Stimulated activated CD4-positive, alpha-beta T cell treated with anti-CD3 and anti-CD28 coated beads, Interleukin-2, amount 100 ng/mL, for 4 hours (primary cell): ENCODE measurements around the gene ZNF282.

Experiments used
- DNase-seq: peaks from one replicate; pipeline ENCODE4 v3.0.0-alpha.2; 2020; ENCODE audit warnings: low read depth

The ZNF282 gene

GRCh38 chr7:149195180-149196150, at the start of gene ZNF282:
Gene ZNF282 (plus strand): TSS chr7:149195546. CDS start chr7:149195590, 44 bp downstream.
- peak; percentile 50 for DNase-seq

- DNase-seq = peak; percentile 72
Observed at GRCh38 chr7:149147072-149147751, 48.1 kb upstream of the ZNF282 start, which contains the start of gene ZNF398. Gene ZNF398 (plus strand): TSS chr7:149147453. CDS start chr7:149147743, 290 bp downstream.

GRCh38 chr7:149147752-149148653, 47.3 kb upstream of the ZNF282 start:
- peak; percentile 52 for DNase-seq

- DNase-seq = no peak
Observed at GRCh38 chr7:149150981-149151380, 44.4 kb upstream of the ZNF282 start.

GRCh38 chr7:149153346-149153745, 42.0 kb upstream of the ZNF282 start:
- no peak for DNase-seq

- DNase-seq = no peak
Observed at GRCh38 chr7:149154056-149154455, 41.3 kb upstream of the ZNF282 start.

- no peak for DNase-seq
Observed at GRCh38 chr7:149156898-149157297, 38.4 kb upstream of the ZNF282 start.

GRCh38 chr7:149161241-149161848, 34.0 kb upstream of the ZNF282 start:
- no peak for DNase-seq

- no peak for DNase-seq
Observed at GRCh38 chr7:149166142-149166541, 29.2 kb upstream of the ZNF282 start.

- no peak for DNase-seq
Observed at GRCh38 chr7:149166630-149167352, 28.6 kb upstream of the ZNF282 start.

GRCh38 chr7:149171892-149172533, 23.3 kb upstream of the ZNF282 start:
- DNase-seq = no peak

GRCh38 chr7:149172534-149172920, 22.8 kb upstream of the ZNF282 start:
- no peak for DNase-seq

- DNase-seq = no peak
Observed at GRCh38 chr7:149175150-149175549, 20.2 kb upstream of the ZNF282 start.

- DNase-seq = no peak
Observed at GRCh38 chr7:149179241-149179640, 16.1 kb upstream of the ZNF282 start.

- DNase-seq = no peak
Observed at GRCh38 chr7:149180722-149181449, 14.5 kb upstream of the ZNF282 start.

GRCh38 chr7:149181450-149181790, 13.9 kb upstream of the ZNF282 start:
- no peak for DNase-seq

GRCh38 chr7:149184274-149184673, 11.1 kb upstream of the ZNF282 start:
- no peak for DNase-seq

GRCh38 chr7:149188213-149188612, 7.1 kb upstream of the ZNF282 start:
- no peak for DNase-seq

- DNase-seq = no peak
Observed at GRCh38 chr7:149188637-149189259, 6.6 kb upstream of the ZNF282 start.
